Astrocyte of the cerebellum (primary cell): ENCODE results near the gene FAM131C.
"Not testable (repeated sequence)": the region's sequence is repeated elsewhere in the genome, so short reads cannot be mapped to it uniquely, and the experiment has no call there.

Source experiments
- DNase-seq: peaks from one replicate; pipeline ENCODE4 v3.0.0-alpha.2; 2011; ENCODE audit warnings: low read depth
- H3K4me3 ChIP-seq: 2 replicates; pipeline ENCODE4 v1.5.1; 2011; ENCODE audit warnings: mild to moderate bottlenecking, low read depth, low read length, moderate library complexity
- CTCF ChIP-seq: IDR thresholded peaks from 2 replicates; pipeline ENCODE4 v1.5.1; 2012; ENCODE audit warnings: low read length, low read depth, moderate library complexity, mild to moderate bottlenecking; ENCODE audit errors: missing control alignments
- in situ Hi-C: cut with HindIII; loops from 2 replicates; pipeline ENCODE4 v1.10.0; 2017; ENCODE audit warnings: low sequenced_read_pairs

FAM131C gene

DNA sequence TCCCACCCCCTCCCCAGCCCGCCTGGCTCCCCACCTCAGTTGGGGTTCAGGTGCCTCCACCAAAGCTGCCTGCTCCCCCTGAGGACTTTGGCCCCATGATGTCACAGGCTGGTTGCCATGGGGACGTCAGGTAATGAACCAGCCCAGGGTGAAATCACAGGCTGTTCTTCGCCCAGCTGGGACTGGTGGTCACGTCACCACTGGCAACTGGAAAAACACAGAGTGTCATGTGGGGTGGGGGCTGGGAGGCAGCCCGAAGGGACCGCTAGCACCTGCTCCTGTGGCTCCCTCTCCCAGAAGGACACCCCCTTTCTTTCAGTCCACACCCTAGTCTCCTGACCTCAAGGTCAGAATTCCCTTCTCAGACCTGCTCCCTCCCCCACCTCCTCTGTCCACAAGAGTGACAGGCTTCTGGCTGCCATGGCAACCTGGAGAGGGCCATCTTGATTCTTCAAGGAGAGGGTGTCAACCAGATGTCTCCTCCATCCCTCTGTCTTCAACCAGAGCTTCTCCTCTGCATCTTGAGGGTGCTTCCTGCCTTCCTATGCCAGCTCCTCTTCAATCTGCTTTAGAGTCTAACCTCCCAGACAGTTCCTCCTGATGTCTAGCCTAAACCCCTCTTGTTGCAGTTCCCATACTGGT, 6.2 kb downstream of the FAM131C start:
- in situ Hi-C loops: loop anchor here (5.0 kb wide), 1 partner anchor 60 kb away; no protein-coding TSS in a partner anchor
- no peak for DNase-seq
- no peak for TF ChIP-seq CTCF
- H3K4me3 ChIP-seq: no peak overlapping the region

DNA sequence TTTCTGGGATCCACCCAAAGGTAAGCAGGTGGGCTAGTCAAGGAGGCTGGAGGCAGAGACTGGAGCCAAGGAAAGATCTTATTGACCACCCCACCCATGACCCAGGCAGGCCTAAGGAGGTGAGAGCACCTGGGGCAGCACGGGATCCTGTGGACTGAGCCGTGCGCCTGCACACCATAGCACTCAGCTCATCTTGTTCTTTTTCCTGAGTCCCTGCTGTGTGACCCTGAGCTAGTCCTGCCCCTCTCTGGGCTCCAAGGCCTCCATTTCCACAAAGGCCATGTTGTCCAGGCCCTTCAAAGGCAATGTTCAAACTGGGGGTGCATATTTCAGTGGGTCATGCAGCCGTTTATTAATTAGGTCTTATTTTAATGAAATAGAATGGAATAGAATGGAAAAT, 7.2 kb downstream of the FAM131C start:
- no peak for TF ChIP-seq CTCF
- no peak for DNase-seq
- no peak overlapping the region for H3K4me3 ChIP-seq
- in situ Hi-C loops: loop anchor here (5.0 kb wide), 1 partner anchor 61 kb away; no protein-coding TSS in a partner anchor

DNA sequence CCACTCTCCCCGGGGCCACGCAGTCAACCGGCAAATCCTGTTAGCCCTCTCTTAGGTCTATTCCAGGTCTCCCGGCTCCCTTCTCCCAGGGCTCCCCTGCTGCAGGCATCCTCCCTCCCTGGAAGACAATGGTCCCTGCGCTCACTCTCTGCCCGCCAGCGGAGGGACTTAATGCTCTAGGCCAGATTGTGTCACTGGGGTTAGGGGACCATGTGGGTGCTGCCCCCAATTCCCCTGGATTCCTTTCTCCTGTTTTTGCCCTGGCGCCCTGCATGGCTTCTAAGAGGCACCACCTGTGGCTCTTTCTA, 8.2 kb downstream of the FAM131C start:
- no peak for DNase-seq
- in situ Hi-C loops: loop anchor here (5.0 kb wide), 1 partner anchor 62 kb away; no protein-coding TSS in a partner anchor
- no peak for TF ChIP-seq CTCF
- H3K4me3 ChIP-seq: no peak overlapping the region

DNA sequence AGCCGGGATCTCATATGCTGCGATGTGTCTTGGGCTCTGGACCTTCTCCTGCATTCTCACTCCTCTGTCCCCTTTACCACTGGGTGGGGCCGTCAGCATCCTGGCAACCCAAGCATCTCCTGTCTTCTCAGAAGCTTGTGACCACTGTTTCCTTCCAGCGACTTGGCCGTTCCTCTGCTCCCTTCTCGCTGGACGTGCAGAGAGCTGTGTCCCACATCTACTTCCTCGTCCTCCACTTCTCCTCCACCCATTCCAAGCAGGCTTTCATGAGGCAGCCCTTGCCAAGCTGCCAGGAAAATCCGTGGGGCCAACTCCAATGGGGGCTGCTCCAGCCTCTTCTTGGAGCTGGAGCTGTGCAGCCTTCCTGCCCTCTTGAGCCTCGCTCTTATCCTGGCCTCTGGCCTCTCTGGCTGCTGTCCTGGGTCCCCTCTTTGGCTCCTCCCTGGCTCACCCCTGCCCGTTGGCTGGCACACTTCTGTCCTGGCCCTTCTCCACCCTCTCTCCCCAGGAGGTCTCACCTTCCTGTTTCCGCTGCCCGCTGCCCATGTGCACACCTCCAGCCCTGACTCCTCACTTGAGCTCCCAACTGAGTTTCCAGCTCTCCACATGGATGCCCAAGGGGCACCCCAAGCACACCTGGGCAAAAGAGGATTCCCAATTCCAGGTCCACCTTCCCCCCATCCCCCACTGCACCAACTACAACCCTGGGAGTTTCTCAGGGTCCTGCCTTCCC, 8.7 kb downstream of the FAM131C start:
- in situ Hi-C loops: loop anchor here (5.0 kb wide), 1 partner anchor 63 kb away; no protein-coding TSS in a partner anchor
- no peak for DNase-seq
- no peak for TF ChIP-seq CTCF
- H3K4me3 ChIP-seq: no peak overlapping the region

DNA sequence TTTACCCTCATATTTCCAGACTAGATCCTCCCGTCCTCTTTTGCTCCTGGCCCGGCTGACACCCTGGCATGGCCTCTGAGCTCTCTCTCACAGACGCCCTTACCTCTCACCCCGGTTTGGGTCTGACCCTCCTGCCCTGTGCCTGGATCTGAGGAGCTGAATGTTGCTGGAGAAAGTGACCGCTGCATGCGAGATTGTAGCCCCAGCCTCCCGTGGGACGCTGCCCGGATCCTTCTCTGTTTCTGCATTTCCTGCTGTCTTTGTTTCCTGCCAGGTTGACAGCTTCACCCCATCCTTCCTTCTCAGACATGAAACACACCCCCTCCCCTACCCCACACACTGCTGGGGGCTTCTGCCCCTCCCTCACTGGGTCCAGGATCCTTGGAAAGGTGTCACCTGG, 9.5 kb downstream of the FAM131C start:
- DNase-seq: no peak
- no peak overlapping the region for H3K4me3 ChIP-seq
- in situ Hi-C loops: no loop called here
- TF ChIP-seq CTCF: no peak

DNA sequence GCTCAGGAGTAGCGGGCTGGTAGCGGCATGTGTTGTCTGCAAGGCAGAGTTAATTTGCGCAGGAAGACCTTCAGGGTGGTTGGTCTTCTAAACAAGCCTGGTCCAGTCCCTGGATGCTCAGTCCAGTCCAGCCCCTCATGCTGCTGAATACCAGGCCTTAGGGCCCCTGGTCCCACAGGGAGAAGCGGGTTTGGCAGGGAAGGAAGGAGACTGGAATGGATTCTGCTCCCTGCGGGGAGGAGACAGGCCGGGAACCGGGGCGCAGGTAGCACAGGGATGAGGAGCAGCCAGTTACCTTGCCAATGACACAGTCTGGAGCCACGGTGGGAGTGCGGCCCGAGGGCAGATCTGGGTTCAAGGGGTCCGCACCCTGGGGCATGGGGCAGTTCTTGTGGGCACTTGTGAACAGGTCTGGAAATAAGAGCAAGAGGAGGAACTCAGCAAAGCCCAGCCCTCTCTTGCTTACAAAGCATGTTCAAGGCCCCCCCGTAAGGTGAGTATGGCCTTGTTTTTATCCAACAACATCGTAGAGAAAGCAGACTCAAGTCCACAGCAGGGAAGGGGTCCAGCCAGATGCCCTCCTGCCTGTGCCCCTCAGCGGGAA, 10.1 kb downstream of the FAM131C start:
- no peak overlapping the region for H3K4me3 ChIP-seq
- in situ Hi-C loops: no loop called here
- DNase-seq: no peak
- no peak for TF ChIP-seq CTCF

GRCh38 chr1:16062687-16063075, 10.8 kb downstream of the FAM131C start:
- in situ Hi-C loops, H3K4me3 ChIP-seq, DNase-seq: not testable (repeated sequence)

GRCh38 chr1:16061989-16062686, 11.3 kb downstream of the FAM131C start:
- H3K4me3 ChIP-seq, DNase-seq, in situ Hi-C loops: not testable (repeated sequence)
